H1 (cell line): Measurements from ENCODE around the gene ASXL2. TPM values are rescaled to one million over a fixed set of nuclear protein-coding genes. Genes with fewer than 3 reads are reported as not detected.

Experiments used
- CTCF ChIA-PET: fragments of 300-600 bp; sonication (Branson Sonifier 250); formaldehyde crosslinking; loops from one replicate; lab custom pipeline; 2021; ENCODE audit not compliant: partially characterized antibody; lab: Charles Lee
- POLR2A ChIA-PET: fragments of 300-600 bp; sonication (Branson Sonifier 250); formaldehyde crosslinking; loops from one replicate; lab custom pipeline; 2021; ENCODE audit warnings: inconsistent platforms; ENCODE audit not compliant: partially characterized antibody; lab: Charles Lee
- DNase-seq, 2 experiments: peaks; one replicate each; pipeline versions ENCODE4 v3.0.0 to v3.0.0-alpha.2; 2010 to 2022; ENCODE audit warnings: low spot score in 2 of 2, low read depth in 1 of 2, mixed read lengths in 1 of 2
- FAIRE-seq: peaks from 2 replicates; lab custom pipeline; 2011; peaks lifted over from hg19 to GRCh38; lab: Jason Lieb, UNC
- H2AFZ ChIP-seq: 2 replicates; pipeline ENCODE4 v1.8.1; 2012; ENCODE audit warnings: low read length, inconsistent platforms
- H2AK5ac ChIP-seq: 2 replicates; pipeline ENCODE4 v1.6.1; 2013; ENCODE audit warnings: low read depth, low read length
- H2BK120ac ChIP-seq: replicated peaks from 2 replicates; pipeline ENCODE3; 2013; ENCODE audit warnings: low read depth, low read length, inconsistent platforms
- H2BK12ac ChIP-seq: 2 replicates; pipeline ENCODE4 v1.6.1; 2013; ENCODE audit warnings: low read depth, low read length
- H2BK15ac ChIP-seq: 2 replicates; pipeline ENCODE4 v1.6.1; 2013; ENCODE audit warnings: low read length
- H2BK20ac ChIP-seq: 2 replicates; pipeline ENCODE4 v1.6.1; 2013; ENCODE audit warnings: low read length
- H2BK5ac ChIP-seq: 2 replicates; pipeline ENCODE4 v1.6.1; 2013; ENCODE audit warnings: low read depth, low read length
- H3K14ac ChIP-seq: 2 replicates; pipeline ENCODE4 v1.6.1; 2013; ENCODE audit warnings: inconsistent platforms; ENCODE audit not compliant: insufficient read length
- H3K18ac ChIP-seq: 2 replicates; pipeline ENCODE4 v1.6.1; 2013; ENCODE audit warnings: low read length; ENCODE audit errors: extremely low read depth
- H3K23ac ChIP-seq: 2 replicates; pipeline ENCODE4 v1.6.1; 2013; ENCODE audit warnings: inconsistent platforms; ENCODE audit not compliant: insufficient read length
- H3K23me2 ChIP-seq: 2 replicates; pipeline ENCODE4 v1.6.1; 2013; ENCODE audit warnings: low read depth, low read length
- H3K27ac ChIP-seq: 2 replicates; pipeline ENCODE4 v1.6.1; 2011; ENCODE audit warnings: low read depth, low read length, inconsistent platforms
- H3K27me3 ChIP-seq, 4 experiments: replicated peaks in 1 of 4; 1 replicate in 1 of 4; 2 replicates in 3 of 4; pipeline versions ENCODE4 v1.6.1 to v1.8.1; 2011 to 2013; ENCODE audit warnings: low read length in 3 of 4, mild to moderate bottlenecking in 3 of 4, inconsistent platforms in 2 of 4, mixed read lengths in 2 of 4, moderate library complexity in 1 of 4; ENCODE audit not compliant: control insufficient read depth in 3 of 4, insufficient read depth in 3 of 4; ENCODE audit errors: extremely low read depth in 1 of 4
- H3K36me3 ChIP-seq, 4 experiments: 2 replicates each; pipeline versions ENCODE4 v1.6.1 to v1.8.1; 2011 to 2013; ENCODE audit warnings: mild to moderate bottlenecking in 4 of 4, low read length in 3 of 4, moderate library complexity in 2 of 4, control low read depth in 1 of 4, inconsistent platforms in 1 of 4; ENCODE audit not compliant: insufficient read depth in 4 of 4, control insufficient read depth in 2 of 4
- H3K4ac ChIP-seq: replicated peaks from 2 replicates; pipeline ENCODE3; 2013; ENCODE audit warnings: low read length, low read depth, mixed read lengths, inconsistent platforms; ENCODE audit not compliant: insufficient read length
- H3K4me1 ChIP-seq, 4 experiments: replicated peaks in 1 of 4; 1 replicate in 1 of 4; 2 replicates in 3 of 4; pipeline versions ENCODE4 v1.6.1 to v1.8.1; 2011 to 2013; ENCODE audit warnings: low read length in 3 of 4, inconsistent platforms in 2 of 4, mixed read lengths in 1 of 4; ENCODE audit not compliant: insufficient read depth in 4 of 4, control insufficient read depth in 3 of 4
- H3K4me2 ChIP-seq, 2 experiments: 2 replicates each; pipeline versions ENCODE4 v1.6.1 to v1.8.1; 2011 to 2013; ENCODE audit warnings: low read depth in 2 of 2, low read length in 2 of 2, control low read depth in 1 of 2, inconsistent platforms in 1 of 2, mild to moderate bottlenecking in 1 of 2; ENCODE audit not compliant: insufficient read depth in 1 of 2
- H3K4me3 ChIP-seq, 4 experiments: fragments of 200-600, 300-600 bp in 1 of 4; sonication (generic), shearing (Covaris generic), sonication (Bioruptor Twin) in 1 of 4; 2 replicates each; pipeline versions ENCODE4 v1.5.1 to v1.8.1; 2011 to 2016; ENCODE audit warnings: low read length in 4 of 4, low read depth in 3 of 4, control low read depth in 2 of 4, inconsistent platforms in 2 of 4, mild to moderate bottlenecking in 2 of 4, mixed read lengths in 1 of 4, moderate library complexity in 1 of 4; ENCODE audit not compliant: insufficient read depth in 2 of 4; ENCODE audit errors: extremely low read depth in 1 of 4
- H3K56ac ChIP-seq: replicated peaks from 2 replicates; pipeline ENCODE3; 2013; ENCODE audit warnings: low read depth, mild to moderate bottlenecking, mixed read lengths, low read length, inconsistent platforms; ENCODE audit not compliant: insufficient read length
- H3K79me1 ChIP-seq: 2 replicates; pipeline ENCODE4 v1.6.1; 2013; ENCODE audit warnings: low read depth, low read length, control low read depth
- H3K79me2 ChIP-seq, 2 experiments: 2 replicates each; pipeline versions ENCODE4 v1.6.1 to v1.8.1; 2012 to 2013; ENCODE audit warnings: low read length in 2 of 2, mild to moderate bottlenecking in 2 of 2, inconsistent platforms in 1 of 2; ENCODE audit not compliant: insufficient read depth in 2 of 2, control insufficient read depth in 1 of 2
- H3K9ac ChIP-seq, 4 experiments: replicated peaks in 1 of 4; 1 replicate in 1 of 4; 2 replicates in 3 of 4; pipeline versions ENCODE4 v1.6.1 to v1.8.1; 2011 to 2013; ENCODE audit warnings: low read depth in 3 of 4, low read length in 3 of 4, control low read depth in 2 of 4, mild to moderate bottlenecking in 2 of 4, moderate library complexity in 2 of 4, inconsistent platforms in 1 of 4; ENCODE audit errors: extremely low read depth in 1 of 4
- H3K9me3 ChIP-seq, 2 experiments: 2 replicates each; pipeline versions ENCODE4 v1.6.1 to v1.8.1; 2012 to 2013; ENCODE audit warnings: mild to moderate bottlenecking in 2 of 2, moderate library complexity in 2 of 2, control low read depth in 1 of 2, inconsistent platforms in 1 of 2, low read depth in 1 of 2, low read length in 1 of 2, mixed read lengths in 1 of 2; ENCODE audit not compliant: insufficient read depth in 2 of 2
- H4K20me1 ChIP-seq, 2 experiments: replicated peaks in 1 of 2; 2 replicates each; pipeline versions ENCODE3 to v1.8.1; 2011 to 2013; ENCODE audit warnings: inconsistent platforms in 2 of 2, low read length in 2 of 2, mild to moderate bottlenecking in 1 of 2; ENCODE audit not compliant: insufficient read depth in 2 of 2, control insufficient read depth in 1 of 2
- H4K5ac ChIP-seq: 2 replicates; pipeline ENCODE4 v1.6.1; 2013; ENCODE audit warnings: low read length, low read depth, mixed read lengths, inconsistent platforms; ENCODE audit not compliant: insufficient read length
- H4K8ac ChIP-seq: 2 replicates; pipeline ENCODE4 v1.8.0; 2013; ENCODE audit warnings: mild to moderate bottlenecking, moderate library complexity, low read length, inconsistent platforms; ENCODE audit not compliant: insufficient read depth; ENCODE audit errors: extremely low read depth
- H4K91ac ChIP-seq: replicated peaks from 2 replicates; pipeline ENCODE3; 2013; ENCODE audit warnings: low read length, mixed read lengths, inconsistent platforms; ENCODE audit not compliant: insufficient read length
- PHF8 ChIP-seq: fragments of 200-600 bp; sonication (generic); conservative IDR thresholded peaks from 2 replicates; pipeline ENCODE4 v1.7.1; 2012; ENCODE audit warnings: low read depth, mild to moderate bottlenecking, inconsistent platforms, low read length, moderate library complexity
- POLR2A ChIP-seq, 2 experiments: IDR thresholded peaks; 1 replicate in 1 of 2; 2 replicates in 1 of 2; pipeline ENCODE4 v1.6.1; 2011; ENCODE audit warnings: low read depth in 2 of 2, low read length in 2 of 2, mild to moderate bottlenecking in 2 of 2; ENCODE audit errors: control extremely low read depth in 1 of 2
- TAF7 ChIP-seq: optimal IDR thresholded peaks from 2 replicates; pipeline ENCODE3; 2011; ENCODE audit warnings: low read depth, mild to moderate bottlenecking, inconsistent platforms, low read length, moderate library complexity, borderline replicate concordance
- WGBS, 2 experiments: shearing (Covaris generic) in 1 of 2; methylation state at CpG; one replicate each; pipeline versions ENCODE4 v1.1.6 to v1.1.7; 2013 to 2015; ENCODE audit warnings: low lambda C conversion rate in 2 of 2, mixed read lengths in 2 of 2, inconsistent platforms in 1 of 2, low coverage in 1 of 2, missing lambda C conversion rate in 1 of 2; ENCODE audit not compliant: insufficient replicate concordance in 2 of 2, insufficient coverage in 1 of 2, insufficient read length in 1 of 2; ENCODE audit errors: extremely low coverage in 1 of 2, missing lambda C conversion rate in 1 of 2; 5-methylcytosine and 5-hydroxymethylcytosine counted together
- polyA plus RNA-seq, 7 experiments: library from polyadenylated mRNA; depleted of rRNA in 3 of 7; stranded (reverse) in 5 of 7; unstranded in 2 of 7; fragments of >200 nt in 5 of 7; fragments of 200-250 nt in 2 of 7; gene quantifications; 1 replicate in 5 of 7; 2 replicates in 1 of 7; 4 replicates in 1 of 7; pipeline versions ENCODE4 v1.2.1 to v1.2.3, GENCODE V29; 2011 to 2013; ENCODE audit warnings: missing spikeins in 2 of 7, mixed read lengths in 2 of 7
- total RNA-seq: library from RNA; stranded (reverse); fragmentation: NEBNext Ultra II Directional; extraction: Animal tissue kit (Norgen Biotek cat#: 25700); gene quantifications from 2 replicates; pipeline ENCODE4 v1.2.1, GENCODE V29; 2021

The ASXL2 gene
- total and polyA plus RNA-seq, 2 of the 8 experiments (the other 6 are each of a cell fraction or from before 2014, with no cell fraction given) = 7.2 to 41.3 TPM

DNA sequence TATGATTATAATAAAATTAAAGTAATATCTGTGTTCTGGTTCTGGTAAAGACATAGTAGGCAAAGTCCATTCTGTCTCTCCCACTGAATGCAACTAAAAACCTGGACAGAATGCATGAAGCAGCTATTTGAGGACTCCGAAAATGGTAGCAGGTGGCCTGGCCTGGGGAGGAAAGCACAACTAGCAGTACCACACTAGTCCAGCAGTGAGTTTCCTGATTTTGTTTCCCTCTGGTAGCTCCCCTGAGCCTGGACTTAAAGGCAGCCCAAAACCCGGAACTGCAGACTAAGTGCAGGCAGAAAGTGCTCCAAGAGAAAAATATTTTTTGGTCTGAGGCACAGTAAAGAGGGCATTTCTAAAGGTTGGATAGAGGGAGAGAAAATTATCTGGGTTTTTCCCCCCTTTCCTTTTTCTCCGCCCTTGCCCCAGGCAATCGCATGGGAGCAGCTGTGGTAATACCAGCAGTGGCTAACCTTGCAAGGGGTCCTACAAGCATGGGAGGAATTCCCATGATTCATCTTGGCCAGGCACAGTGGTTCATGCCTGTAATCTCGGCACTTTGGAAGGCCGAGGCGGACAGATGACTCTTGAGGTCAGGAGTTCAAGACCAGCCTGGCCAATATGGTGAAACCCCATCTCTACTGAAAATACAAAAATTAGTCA, 32.3 kb downstream of the ASXL2 start:
- Histone ChIP-seq H2BK5ac (no peak overlapping the region), H4K20me1 (no peaks in the 10 kb centered on the region), H3K4me3 (no peak overlapping the region), H2BK120ac (no peak overlapping the region), H3K14ac (no peak overlapping the region), H3K79me2 (peaks cover 0 to 38% of the 10 kb centered on the region in 2 experiments; a peak in 2 of 4 replicates), H3K23ac (no peak overlapping the region), H2AFZ (no peak overlapping the region), H2BK20ac (no peak overlapping the region), H2AK5ac (no peak overlapping the region), H4K91ac (no peak overlapping the region), H3K27ac (no peak overlapping the region), H4K5ac (no peak overlapping the region), H2BK12ac (no peak overlapping the region), H3K56ac (no peak overlapping the region), H3K4me2 (no peak overlapping the region), H3K4ac (no peak overlapping the region), H3K9me3 (no peaks in the 10 kb centered on the region), H3K9ac (no peak overlapping the region), H3K18ac (no peak overlapping the region), H2BK15ac (no peak overlapping the region), H3K79me1 (no peaks in the 10 kb centered on the region; the same call in 1 of the 2 replicates), H3K4me1 (no peaks in the 10 kb centered on the region), H3K27me3 (no peaks in the 10 kb centered on the region), H3K36me3 (peaks cover 2 to 5% (median 3%) of the 10 kb centered on the region in 4 experiments; a peak in 4 of 8 replicates), H4K8ac (no peak overlapping the region), H3K23me2 (no peaks in the 10 kb centered on the region; the same call in 1 of the 2 replicates)
- WGBS, 2 experiments = 88% methylated on average over 7 of the region's 7 CpGs; no CpG with 5 or more reads in 1 of the 2 experiments
- no peak for FAIRE-seq
- POLR2A ChIA-PET = interaction anchor here (0.9 kb wide), 1 partner anchor 19 kb away, joined by 3 read pairs; no protein-coding TSS in a partner anchor
- CTCF ChIA-PET = interaction anchor here (0.8 to 11.9 kb wide), 8 partner anchors 8 to 192 kb away, joined by 3 to 85 read pairs (median 4); no protein-coding TSS in a partner anchor
- DNase-seq = no peak
- TF ChIP-seq PHF8 (no peak), TAF7 (no peak), POLR2A (IDR thresholded peaks at IDR 0.05; ENCODE audit: control extremely low read depth in 1 of 2, low read depth in 2 of 2, low read length in 2 of 2) (no peak)
